Tibial nerve (tissue), 3 donors: ENCODE results near the gene FADS1.

Experiments used
- CTCF ChIP-seq, 5 experiments: fragments of 200-600 bp in 3 of 5; fragments of 450-650 bp in 2 of 5; sonication (generic) in 3 of 5; IDR thresholded peaks; one replicate each; pipeline ENCODE4 v1.5.1; 2016 to 2019; ENCODE audit warnings: antibody characterized with exemption in 5 of 5, mild to moderate bottlenecking in 3 of 5, moderate library complexity in 2 of 5
- POLR2A ChIP-seq, 2 donors: fragments of 450-650 bp; IDR thresholded peaks; one replicate each; pipeline ENCODE4 v1.6.1; 2017; ENCODE audit warnings: antibody characterized with exemption in 2 of 2, mild to moderate bottlenecking in 2 of 2, moderate library complexity in 2 of 2

DNA sequence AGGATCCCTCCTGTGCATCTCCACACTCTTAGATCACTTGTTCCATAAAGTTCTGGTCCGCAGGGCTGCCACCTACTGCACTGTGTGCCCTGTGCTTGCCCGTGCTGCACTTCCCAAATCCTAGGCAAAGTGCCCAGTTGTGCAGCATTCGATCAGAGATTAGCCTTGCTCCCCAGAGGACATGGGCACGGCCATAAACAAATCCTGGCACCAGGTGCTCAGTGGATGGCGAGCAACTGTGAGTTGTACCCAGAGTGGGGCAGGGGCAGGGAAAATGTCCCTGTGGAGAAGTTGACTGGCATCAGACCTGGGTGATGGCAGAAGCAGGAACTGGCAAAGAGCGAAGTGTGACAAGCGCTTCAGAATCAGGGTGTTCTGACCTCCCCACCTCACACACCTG is 16.0 kb upstream of the FADS1 start:
- TF ChIP-seq CTCF (IDR thresholded peaks at IDR 0.05) (no peak), POLR2A (IDR thresholded peaks at IDR 0.05) (no peak)
